HG02759 (cell line): ENCODE results near the gene CAPN5.

Experiments
- ATAC-seq: cut with Tn5 transposase; IDR thresholded peaks from one replicate; pipeline ENCODE4 v1.9.1; 2021; ENCODE audit warnings: mild to moderate bottlenecking, moderate library complexity; ENCODE audit not compliant: unreplicated experiment

Gene CAPN5

GRCh38 chr11:77063407-77063806 lies 3.4 kb upstream of the CAPN5 start:
- ATAC-seq, result no peak

- ATAC-seq, result no peak
These were observed 2.9 kb upstream of the CAPN5 start for GRCh38 chr11:77063861-77064260.

- no peak for ATAC-seq
These were observed 2.0 kb upstream of the CAPN5 start for GRCh38 chr11:77064648-77065217.

GRCh38 chr11:77065878-77066228 lies 918 bp upstream of the CAPN5 start:
- ATAC-seq, result no peak

- no peak for ATAC-seq
These were observed 1.2 kb downstream of the CAPN5 start for GRCh38 chr11:77067861-77068443.

- no peak for ATAC-seq
These were observed 1.9 kb downstream of the CAPN5 start for GRCh38 chr11:77068457-77069335.

GRCh38 chr11:77069336-77069968 lies 2.7 kb downstream of the CAPN5 start:
- no peak for ATAC-seq

GRCh38 chr11:77069969-77070582 lies 3.3 kb downstream of the CAPN5 start:
- no peak for ATAC-seq

- ATAC-seq, result no peak
These were observed 4.3 kb downstream of the CAPN5 start for GRCh38 chr11:77071077-77071476.

GRCh38 chr11:77071671-77072605 lies 5.2 kb downstream of the CAPN5 start:
- ATAC-seq, result no peak

- ATAC-seq, result no peak
These were observed 6.1 kb downstream of the CAPN5 start for GRCh38 chr11:77072851-77073327.

GRCh38 chr11:77073328-77074001 lies 6.7 kb downstream of the CAPN5 start:
- ATAC-seq, result no peak

GRCh38 chr11:77074205-77074604 lies 7.4 kb downstream of the CAPN5 start:
- no peak for ATAC-seq

- no peak for ATAC-seq
These were observed 8.0 kb downstream of the CAPN5 start for GRCh38 chr11:77074626-77075221.

GRCh38 chr11:77075425-77075905 lies 8.7 kb downstream of the CAPN5 start:
- no peak for ATAC-seq

- no peak for ATAC-seq
These were observed 12.9 kb downstream of the CAPN5 start for GRCh38 chr11:77079666-77080065.

- ATAC-seq, result no peak
These were observed 14.0 kb downstream of the CAPN5 start for GRCh38 chr11:77080643-77081210.

- ATAC-seq, result no peak
These were observed 14.6 kb downstream of the CAPN5 start for GRCh38 chr11:77081381-77081851.
